ENCODE data around the gene NQO1.

Gene NQO1

DNA sequence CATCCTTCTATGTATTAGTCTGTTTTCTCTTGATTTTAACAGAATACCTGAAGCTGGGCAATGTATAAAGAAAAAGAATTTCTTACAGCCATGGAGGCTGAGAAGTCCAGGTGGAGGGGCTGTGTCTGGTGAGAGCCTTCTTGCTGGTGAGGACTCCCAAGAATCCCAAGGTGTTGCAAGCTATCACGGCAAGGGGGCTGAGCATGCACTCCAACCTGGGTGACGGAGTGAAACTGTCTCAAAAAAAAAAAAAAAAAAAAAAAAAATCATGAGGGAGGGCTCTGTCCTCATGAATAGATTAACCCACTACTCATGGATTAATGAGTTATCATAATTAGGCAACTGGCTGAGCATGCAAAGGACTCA lies 19.4 kb downstream of the NQO1 start:
- Mint-ChIP-seq H3K27me3 (no peaks in the 10 kb centered on the region), H3K36me3 (peaks cover 13 to 27% of the 10 kb centered on the region in 2 donors), H3K9me3 (no peaks in the 10 kb centered on the region), H3K27ac (peak overlapping the region; percentile 20), H3K4me3 (no peak overlapping the region), H3K4me1 (peaks cover 0 to 1% of the 10 kb centered on the region in 2 donors)
- ATAC-seq (replicated peaks) (no peak), DNase-seq (no peak)

DNA sequence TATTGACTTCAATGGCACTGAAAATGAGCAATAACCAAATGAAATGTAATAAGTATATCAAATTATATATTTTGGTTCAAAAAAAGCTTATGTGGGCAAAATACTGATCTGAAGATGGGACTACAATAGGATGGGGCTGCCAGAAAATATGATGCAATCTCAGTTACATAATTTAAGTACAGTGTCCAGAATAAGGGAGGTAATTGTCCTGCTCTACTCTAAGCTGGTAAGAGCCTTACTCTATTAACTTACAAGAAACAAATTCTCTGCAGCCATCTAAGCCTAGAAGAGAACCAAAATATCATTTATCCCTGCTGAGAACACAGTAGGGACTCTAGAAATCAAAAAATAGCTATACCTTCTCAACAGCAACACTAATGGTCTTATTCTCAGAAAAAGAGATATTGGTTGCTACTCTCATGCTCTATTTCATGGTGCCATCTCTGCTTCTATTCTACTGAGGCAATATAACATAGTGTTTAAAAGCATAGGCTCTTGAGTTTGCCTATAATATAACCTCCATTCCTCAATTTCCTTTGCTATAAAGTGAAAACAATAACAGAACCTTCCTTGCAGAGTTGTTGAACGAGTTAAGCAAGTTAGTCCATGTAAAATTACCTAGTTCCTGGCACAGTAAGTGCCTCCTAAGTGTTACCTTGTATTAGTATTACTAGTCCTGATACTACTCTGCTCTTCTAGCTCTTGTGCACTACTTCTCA lies 19.9 kb downstream of the NQO1 start:
- ATAC-seq (replicated peaks) = no peak
- Mint-ChIP-seq H3K36me3 (peaks cover 13 to 28% of the 10 kb centered on the region in 2 donors), H3K9me3 (no peaks in the 10 kb centered on the region), H3K4me3 (no peak overlapping the region), H3K27me3 (no peaks in the 10 kb centered on the region), H3K27ac (peak overlapping the region; percentile 20), H3K4me1 (peaks cover 0 to 1% of the 10 kb centered on the region in 2 donors)
- DNase-seq = no peak

GRCh38 chr16:69703638-69704037 lies 22.7 kb downstream of the NQO1 start:
- no peak overlapping the region for H3K4me3 Mint-ChIP-seq
- H3K27ac Mint-ChIP-seq = no peak overlapping the region
- no peaks in the 10 kb centered on the region for H3K27me3 Mint-ChIP-seq
- H3K4me1 Mint-ChIP-seq = peaks cover 0 to 1% of the 10 kb centered on the region in 2 donors
- DNase-seq (no peak), ATAC-seq (replicated peaks) (no peak)
- peaks cover 17 to 33% of the 10 kb centered on the region in 2 donors for H3K36me3 Mint-ChIP-seq
- H3K9me3 Mint-ChIP-seq = no peaks in the 10 kb centered on the region

- no peaks in the 10 kb centered on the region for H3K9me3 Mint-ChIP-seq
- no peak for DNase-seq
These were observed 24.5 kb downstream of the NQO1 start for GRCh38 chr16:69701866-69702265.

GRCh38 chr16:69701452-69701851 lies 24.9 kb downstream of the NQO1 start:
- Mint-ChIP-seq H3K27me3 (no peaks in the 10 kb centered on the region), H3K36me3 (peaks cover 16 to 30% of the 10 kb centered on the region in 2 donors), H3K4me1 (peaks cover 0 to 1% of the 10 kb centered on the region in 2 donors), H3K9me3 (no peaks in the 10 kb centered on the region), H3K4me3 (no peak overlapping the region), H3K27ac (no peak overlapping the region)
- DNase-seq (no peak), ATAC-seq (replicated peaks) (no peak)

More at GRCh38 chr16:69701866-69702265, 24.5 kb downstream of the NQO1 start:
- no peak overlapping the region for H3K4me3 Mint-ChIP-seq
- no peak for ATAC-seq (replicated peaks)
- H3K4me1 Mint-ChIP-seq = peaks cover 0 to 1% of the 10 kb centered on the region in 2 donors
- H3K27me3 Mint-ChIP-seq = no peaks in the 10 kb centered on the region
- no peak overlapping the region for H3K27ac Mint-ChIP-seq
- peaks cover 16 to 30% of the 10 kb centered on the region in 2 donors for H3K36me3 Mint-ChIP-seq

DNA sequence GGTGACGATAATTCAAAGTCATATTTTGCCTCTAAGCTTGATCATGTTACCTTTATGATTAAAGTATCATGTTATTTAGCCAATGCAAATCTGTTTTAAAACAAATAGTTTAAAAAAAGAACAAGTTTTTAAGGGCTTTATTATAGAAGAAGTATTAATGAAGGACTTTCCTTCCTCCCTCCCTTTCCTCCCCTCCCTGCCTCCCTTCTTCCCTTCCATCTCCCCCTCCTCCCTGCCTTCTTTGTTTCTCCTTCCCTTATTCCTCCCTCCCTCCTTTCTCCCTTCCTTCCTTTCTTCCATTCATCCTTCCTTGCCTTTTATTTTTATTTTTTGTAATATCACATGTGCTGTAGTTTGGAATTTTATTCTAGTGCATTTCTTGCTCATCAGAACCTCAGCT lies 26.4 kb downstream of the NQO1 start:
- Mint-ChIP-seq H3K27me3 (no peaks in the 10 kb centered on the region), H3K36me3 (peaks cover 21 to 36% of the 10 kb centered on the region in 2 donors), H3K4me3 (no peak overlapping the region), H3K27ac (no peak overlapping the region), H3K9me3 (no peaks in the 10 kb centered on the region), H3K4me1 (peaks cover 0 to 1% of the 10 kb centered on the region in 2 donors)
- ATAC-seq (replicated peaks) = no peak
- DNase-seq = no peak

- H3K4me3 Mint-ChIP-seq = no peak overlapping the region
- H3K36me3 Mint-ChIP-seq = peaks cover 24 to 38% of the 10 kb centered on the region in 2 donors
- DNase-seq = no peak
- H3K9me3 Mint-ChIP-seq = no peaks in the 10 kb centered on the region
- no peak for ATAC-seq (replicated peaks)
- H3K27me3 Mint-ChIP-seq = no peaks in the 10 kb centered on the region
- H3K27ac Mint-ChIP-seq = no peak overlapping the region
- H3K4me1 Mint-ChIP-seq = no peaks in the 10 kb centered on the region
These were observed 28.0 kb downstream of the NQO1 start for GRCh38 chr16:69698404-69698803.

GRCh38 chr16:69693916-69694315 lies 32.4 kb downstream of the NQO1 start:
- Mint-ChIP-seq H3K36me3 (peaks cover 38 to 46% of the 10 kb centered on the region in 2 donors), H3K4me1 (peaks cover 0 to 4% of the 10 kb centered on the region in 2 donors)

GRCh38 chr16:69691980-69692911 lies 34.1 kb downstream of the NQO1 start:
- no peaks in the 10 kb centered on the region for H3K27me3 Mint-ChIP-seq
- DNase-seq (no peak), ATAC-seq (replicated peaks) (no peak)
- no peak overlapping the region for H3K4me3 Mint-ChIP-seq
- H3K9me3 Mint-ChIP-seq = no peaks in the 10 kb centered on the region
- H3K36me3 Mint-ChIP-seq = peaks cover 35 to 42% of the 10 kb centered on the region in 2 donors
- no peak overlapping the region for H3K27ac Mint-ChIP-seq
- H3K4me1 Mint-ChIP-seq = peaks cover 0 to 4% of the 10 kb centered on the region in 2 donors

More at GRCh38 chr16:69693916-69694315, 32.4 kb downstream of the NQO1 start:
- DNase-seq = no peak
- Mint-ChIP-seq H3K9me3 (no peaks in the 10 kb centered on the region), H3K27me3 (no peaks in the 10 kb centered on the region), H3K4me3 (no peak overlapping the region), H3K27ac (no peak overlapping the region)
- no peak for ATAC-seq (replicated peaks)

DNA sequence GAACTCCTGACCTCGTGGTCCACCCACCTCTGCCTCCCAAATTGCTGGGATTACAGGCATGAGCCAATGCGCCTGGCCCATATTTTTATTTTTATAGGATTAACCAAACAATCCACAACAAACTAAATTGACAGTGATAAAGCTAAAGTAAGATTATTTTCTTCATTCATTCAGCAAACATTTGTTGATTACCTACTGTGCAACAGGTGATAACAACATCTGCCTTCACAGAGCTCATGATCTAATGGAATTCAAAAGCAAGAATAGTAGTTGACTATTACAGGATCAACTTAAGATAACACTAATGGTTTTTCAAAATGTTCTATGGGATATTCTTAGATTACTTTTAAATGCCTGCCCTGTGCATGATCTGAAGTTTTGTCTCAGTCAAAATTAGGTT lies 37.8 kb downstream of the NQO1 start:
- no peaks in the 10 kb centered on the region for H3K27me3 Mint-ChIP-seq
- H3K36me3 Mint-ChIP-seq = peaks cover 35 to 49% of the 10 kb centered on the region in 2 donors
- ATAC-seq (replicated peaks) (no peak), DNase-seq (no peak)
- H3K27ac Mint-ChIP-seq = no peak overlapping the region
- no peaks in the 10 kb centered on the region for H3K9me3 Mint-ChIP-seq
- no peak overlapping the region for H3K4me3 Mint-ChIP-seq
- H3K4me1 Mint-ChIP-seq = peaks cover 0 to 4% of the 10 kb centered on the region in 2 donors

DNA sequence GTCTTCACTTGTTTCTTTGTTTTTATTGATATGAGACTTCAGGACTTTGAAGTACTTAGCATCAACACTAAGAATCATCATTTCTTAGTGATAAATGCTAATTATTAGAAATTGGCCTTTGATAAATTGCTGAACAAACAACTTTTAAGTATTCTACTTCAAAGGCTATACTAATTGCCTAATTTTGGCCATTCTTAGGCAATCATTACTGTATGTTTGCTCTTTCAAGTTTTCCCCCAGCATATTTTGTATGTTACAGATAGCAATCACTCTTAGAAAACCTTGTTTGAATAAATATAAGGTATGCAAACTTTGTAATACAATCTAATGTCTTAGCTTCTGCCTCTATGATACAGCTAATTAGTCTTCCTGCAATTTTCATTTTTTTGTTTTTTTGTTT lies 46.0 kb downstream of the NQO1 start:
- no peaks in the 10 kb centered on the region for H3K9me3 Mint-ChIP-seq
- no peak for ATAC-seq (replicated peaks)
- no peak overlapping the region for H3K4me3 Mint-ChIP-seq
- H3K36me3 Mint-ChIP-seq = peaks cover 32 to 44% of the 10 kb centered on the region in 2 donors
- no peaks in the 10 kb centered on the region for H3K27me3 Mint-ChIP-seq
- no peak for DNase-seq
- H3K4me1 Mint-ChIP-seq = no peaks in the 10 kb centered on the region
- H3K27ac Mint-ChIP-seq = no peak overlapping the region

DNA sequence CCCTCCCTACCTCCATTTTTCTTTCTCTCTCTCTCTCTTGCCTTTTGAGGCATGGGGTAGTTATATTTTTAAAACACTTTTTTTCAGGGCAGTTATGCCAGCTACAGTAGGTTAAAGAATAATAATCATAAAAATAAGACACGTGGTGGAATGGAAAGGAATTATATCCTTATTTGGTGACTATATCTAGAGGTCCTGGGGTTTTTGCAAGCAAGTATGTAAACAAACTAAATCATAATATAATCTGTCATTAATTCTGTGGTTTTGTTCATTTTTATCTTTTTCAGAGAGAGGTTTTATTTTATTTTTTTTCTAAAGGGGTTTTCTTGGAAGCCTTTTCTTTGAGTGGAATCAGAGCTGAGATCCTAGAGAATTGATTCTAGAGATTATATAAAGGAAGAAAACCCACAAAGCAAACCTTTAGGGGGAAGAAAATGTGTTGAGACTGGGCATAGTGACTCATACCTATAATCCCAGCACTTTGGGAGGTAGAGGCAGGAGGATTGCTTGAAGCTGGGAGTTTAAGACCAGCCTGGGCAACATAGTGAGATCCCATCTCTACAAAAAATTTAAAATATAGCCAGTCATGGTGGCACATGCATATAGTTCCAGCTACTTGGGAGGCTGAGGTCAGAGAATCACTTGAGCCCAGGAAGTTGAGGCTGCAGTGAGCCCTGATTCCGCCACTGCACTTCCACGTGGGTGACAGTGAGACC lies 53.2 kb downstream of the NQO1 start:
- H3K4me1 Mint-ChIP-seq = peaks cover 0 to 1% of the 10 kb centered on the region in 2 donors
- H3K36me3 Mint-ChIP-seq = peaks cover 32 to 37% of the 10 kb centered on the region in 2 donors
- H3K27ac Mint-ChIP-seq = no peak overlapping the region
- no peak overlapping the region for H3K4me3 Mint-ChIP-seq
- no peaks in the 10 kb centered on the region for H3K9me3 Mint-ChIP-seq
- ATAC-seq (replicated peaks) = no peak
- DNase-seq = no peak
- H3K27me3 Mint-ChIP-seq = no peaks in the 10 kb centered on the region

DNA sequence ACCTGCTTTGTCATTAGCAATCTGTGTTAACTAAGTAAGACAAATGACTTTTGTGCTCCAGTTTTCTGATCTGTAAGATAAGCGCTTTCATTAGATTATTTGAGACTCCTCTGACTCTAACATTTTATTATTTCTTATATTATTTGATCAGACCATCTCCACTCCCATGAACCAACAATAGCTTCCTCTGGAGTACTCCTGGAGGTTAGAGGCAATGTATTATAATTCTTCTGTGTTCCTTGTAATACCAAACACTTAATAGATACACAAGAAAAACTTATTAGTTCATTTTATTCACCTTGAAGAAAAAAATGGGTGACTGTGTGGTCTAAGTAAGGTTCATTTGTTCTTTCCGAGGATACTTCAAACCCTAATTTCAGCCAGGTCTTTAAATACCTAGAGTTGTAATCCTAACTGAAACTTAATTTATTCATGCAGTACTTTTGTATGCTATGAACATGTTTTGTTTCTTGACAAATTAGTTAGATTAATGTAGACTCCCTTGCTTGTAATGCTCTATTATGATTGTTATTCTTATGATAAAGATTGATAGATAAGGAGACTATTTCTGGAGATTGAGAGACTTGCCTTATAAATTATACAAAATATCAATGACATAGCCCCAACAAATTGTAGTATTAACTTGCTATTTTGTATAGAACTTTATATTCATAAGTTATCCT lies 53.9 kb downstream of the NQO1 start:
- peaks cover 30 to 34% of the 10 kb centered on the region in 2 donors for H3K36me3 Mint-ChIP-seq
- no peak for DNase-seq
- no peak overlapping the region for H3K4me3 Mint-ChIP-seq
- H3K27me3 Mint-ChIP-seq = no peaks in the 10 kb centered on the region
- no peak overlapping the region for H3K27ac Mint-ChIP-seq
- ATAC-seq (replicated peaks) = no peak
- peaks cover 0 to 1% of the 10 kb centered on the region in 2 donors for H3K4me1 Mint-ChIP-seq
- no peaks in the 10 kb centered on the region for H3K9me3 Mint-ChIP-seq

DNA sequence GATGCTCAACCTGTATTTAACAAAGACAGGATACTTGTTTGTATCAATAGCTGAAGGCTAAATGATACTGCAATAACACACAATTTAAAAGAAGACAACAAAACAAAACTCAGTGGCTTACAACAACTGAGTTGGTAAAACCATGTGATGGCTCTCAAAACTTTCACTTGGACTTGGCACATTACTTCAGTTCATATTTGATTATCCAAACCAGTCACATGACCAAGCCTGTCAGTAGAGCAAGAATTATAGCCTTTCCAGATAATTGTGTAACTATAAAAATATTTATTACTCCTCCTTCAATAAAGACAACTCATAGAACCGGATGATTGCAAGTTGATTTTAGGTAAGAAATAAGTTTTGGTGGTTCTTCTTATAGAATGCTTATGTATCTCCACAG lies 56.8 kb downstream of the NQO1 start:
- H3K9me3 Mint-ChIP-seq = no peaks in the 10 kb centered on the region
- DNase-seq (no peak), ATAC-seq (replicated peaks) (no peak)
- peaks cover 26% of the 10 kb centered on the region in 2 donors for H3K36me3 Mint-ChIP-seq
- H3K27ac Mint-ChIP-seq = no peak overlapping the region
- H3K4me1 Mint-ChIP-seq = peaks cover 0 to 1% of the 10 kb centered on the region in 2 donors
- H3K27me3 Mint-ChIP-seq = no peaks in the 10 kb centered on the region
- no peak overlapping the region for H3K4me3 Mint-ChIP-seq
